H9 (cell line): ENCODE results near the gene SETBP1. TPM values are rescaled to one million over a fixed set of nuclear protein-coding genes. Genes with fewer than 3 reads are reported as not detected.

Experiments
- DNase-seq: peaks from one replicate; pipeline ENCODE4 v3.0.0-alpha.2; 2017
- H2AFZ ChIP-seq: one replicate; pipeline ENCODE4 v1.6.1; 2013; ENCODE audit warnings: mild to moderate bottlenecking, low read length, control low read depth, moderate library complexity
- H2AK5ac ChIP-seq: 2 replicates; pipeline ENCODE4 v1.6.1; 2013; ENCODE audit warnings: low read length, control low read depth, mixed read lengths; ENCODE audit not compliant: insufficient read length
- H2BK120ac ChIP-seq: one replicate; pipeline ENCODE4 v1.6.1; 2013; ENCODE audit warnings: low read depth, mild to moderate bottlenecking, low read length, control low read depth, inconsistent platforms; ENCODE audit not compliant: poor library complexity, severe bottlenecking
- H2BK12ac ChIP-seq: 2 replicates; pipeline ENCODE4 v1.6.1; 2013; ENCODE audit warnings: low read length, control low read depth, mixed read lengths, low read depth; ENCODE audit not compliant: insufficient read length
- H2BK15ac ChIP-seq: 2 replicates; pipeline ENCODE4 v1.6.1; 2013; ENCODE audit warnings: low read depth, low read length, control low read depth
- H2BK20ac ChIP-seq: one replicate; pipeline ENCODE4 v1.6.1; 2013; ENCODE audit warnings: low read depth, mild to moderate bottlenecking, low read length, control low read depth, inconsistent platforms; ENCODE audit not compliant: poor library complexity, severe bottlenecking
- H2BK5ac ChIP-seq: 2 replicates; pipeline ENCODE4 v1.6.1; 2013; ENCODE audit warnings: low read length, control low read depth, mixed read lengths; ENCODE audit not compliant: insufficient read length
- H3K14ac ChIP-seq: 2 replicates; pipeline ENCODE4 v1.6.1; 2013; ENCODE audit warnings: low read length, control low read depth; ENCODE audit not compliant: insufficient read depth
- H3K18ac ChIP-seq: 2 replicates; pipeline ENCODE4 v1.6.1; 2013; ENCODE audit warnings: low read depth, mild to moderate bottlenecking, mixed read lengths, low read length, control low read depth; ENCODE audit not compliant: insufficient read length
- H3K23ac ChIP-seq: 2 replicates; pipeline ENCODE4 v1.6.1; 2013; ENCODE audit warnings: low read length, control low read depth, mixed read lengths, low read depth; ENCODE audit not compliant: insufficient read length
- H3K23me2 ChIP-seq: 2 replicates; pipeline ENCODE4 v1.6.1; 2013; ENCODE audit warnings: low read depth, mild to moderate bottlenecking, mixed read lengths, low read length, control low read depth; ENCODE audit not compliant: insufficient read length, poor library complexity, severe bottlenecking
- H3K27ac ChIP-seq: 2 replicates; pipeline ENCODE4 v1.5.1; 2013; ENCODE audit warnings: low read length, control low read depth, mixed read lengths, low read depth; ENCODE audit not compliant: insufficient read length
- H3K27me3 ChIP-seq: 2 replicates; pipeline ENCODE4 v1.6.1; 2013; ENCODE audit warnings: low read length, control low read depth, inconsistent platforms; ENCODE audit not compliant: insufficient read depth
- H3K4ac ChIP-seq: 2 replicates; pipeline ENCODE4 v1.6.1; 2013; ENCODE audit warnings: low read depth, mild to moderate bottlenecking, control low read depth, inconsistent platforms, low read length, moderate library complexity
- H3K4me1 ChIP-seq: 2 replicates; pipeline ENCODE4 v1.6.1; 2013; ENCODE audit warnings: low read length, control low read depth, inconsistent platforms; ENCODE audit not compliant: insufficient read depth
- H3K4me2 ChIP-seq: 2 replicates; pipeline ENCODE4 v1.6.1; 2013; ENCODE audit warnings: low read length, control low read depth, mixed read lengths; ENCODE audit not compliant: insufficient read length, insufficient read depth
- H3K56ac ChIP-seq: 2 replicates; pipeline ENCODE4 v1.6.1; 2013; ENCODE audit warnings: low read depth, mild to moderate bottlenecking, mixed read lengths, low read length, control low read depth; ENCODE audit not compliant: insufficient read length
- H3K79me1 ChIP-seq: 2 replicates; pipeline ENCODE4 v1.6.1; 2013; ENCODE audit warnings: low read depth, mild to moderate bottlenecking, moderate library complexity, low read length, control low read depth, inconsistent platforms; ENCODE audit not compliant: insufficient read depth, poor library complexity, severe bottlenecking
- H3K79me2 ChIP-seq: 2 replicates; pipeline ENCODE4 v1.6.1; 2013; ENCODE audit warnings: low read length, control low read depth, inconsistent platforms; ENCODE audit not compliant: insufficient read depth
- H3K9ac ChIP-seq: 2 replicates; pipeline ENCODE4 v1.6.1; 2013; ENCODE audit warnings: low read length, control low read depth, mixed read lengths; ENCODE audit not compliant: insufficient read length; ENCODE audit errors: extremely low read depth
- H3K9me3 ChIP-seq: one replicate; pipeline ENCODE4 v1.6.1; 2013; ENCODE audit warnings: low read depth, low read length, inconsistent platforms; ENCODE audit not compliant: control insufficient read depth
- H3T11ph ChIP-seq: one replicate; pipeline ENCODE4 v1.6.1; 2013; ENCODE audit warnings: mild to moderate bottlenecking, low read length, control low read depth, inconsistent platforms
- H4K20me1 ChIP-seq: one replicate; pipeline ENCODE4 v1.6.1; 2013; ENCODE audit not compliant: control insufficient read depth, insufficient read length, insufficient read depth
- H4K5ac ChIP-seq: 2 replicates; pipeline ENCODE4 v1.6.1; 2013; ENCODE audit warnings: low read depth, mild to moderate bottlenecking, mixed read lengths, low read length, control low read depth; ENCODE audit not compliant: insufficient read length
- H4K8ac ChIP-seq: replicated peaks from 2 replicates; pipeline ENCODE4 v1.6.1; 2013; ENCODE audit warnings: low read length, control low read depth, mixed read lengths, low read depth; ENCODE audit not compliant: insufficient read length
- H4K91ac ChIP-seq: 2 replicates; pipeline ENCODE4 v1.6.1; 2013; ENCODE audit warnings: low read depth, mild to moderate bottlenecking, moderate library complexity, mixed read lengths, low read length, control low read depth; ENCODE audit not compliant: insufficient read length
- H3K27ac Mint-ChIP-seq, 3 experiments: 2 replicates in 2 of 3; 3 replicates in 1 of 3; pipeline ENCODE4 v1.8.0; 2020 to 2021; ENCODE audit warnings: mixed read lengths in 3 of 3, mild to moderate bottlenecking in 1 of 3, moderate library complexity in 1 of 3
- H3K27me3 Mint-ChIP-seq: 2 replicates; pipeline ENCODE4 v1.8.0; 2021; ENCODE audit warnings: low read depth, mild to moderate bottlenecking, moderate library complexity, mixed read lengths
- H3K36me3 Mint-ChIP-seq, 3 experiments: 2 replicates in 2 of 3; 3 replicates in 1 of 3; pipeline ENCODE4 v1.8.0; 2020 to 2021; ENCODE audit warnings: low read depth in 3 of 3, mixed read lengths in 3 of 3; ENCODE audit not compliant: insufficient read depth in 1 of 3
- H3K4me1 Mint-ChIP-seq, 2 experiments: 2 replicates each; pipeline ENCODE4 v1.8.0; 2020; ENCODE audit warnings: mixed read lengths in 2 of 2
- H3K4me3 Mint-ChIP-seq, 2 experiments: 2 replicates in 1 of 2; 3 replicates in 1 of 2; pipeline ENCODE4 v1.8.0; 2020 to 2021; ENCODE audit warnings: mild to moderate bottlenecking in 2 of 2, mixed read lengths in 2 of 2, moderate library complexity in 1 of 2
- H3K9me3 Mint-ChIP-seq, 2 experiments: 2 replicates in 1 of 2; 3 replicates in 1 of 2; pipeline ENCODE4 v1.8.0; 2020; ENCODE audit warnings: mild to moderate bottlenecking in 2 of 2, mixed read lengths in 2 of 2, moderate library complexity in 1 of 2
- CTCF ChIP-seq: fragments of 200-600 bp; sonication (generic); conservative IDR thresholded peaks from 3 replicates; pipeline ENCODE4 v1.8.0; 2021; ENCODE audit warnings: antibody characterized with exemption, mild to moderate bottlenecking
- WGBS: extraction: QIAGEN DNeasy Blood & Tissue Kit; methylation state at CpG from one replicate; pipeline ENCODE4 v1.1.7; 2013; ENCODE audit warnings: missing lambda C conversion rate, low lambda C conversion rate, mixed read lengths; ENCODE audit not compliant: insufficient read length; ENCODE audit errors: extremely low coverage; 5-methylcytosine and 5-hydroxymethylcytosine counted together
- total RNA-seq: library from RNA; stranded (reverse); gene quantifications from 2 replicates; pipeline ENCODE4 v1.2.1, GENCODE V29; 2021

The SETBP1 gene
- total RNA-seq, 1 experiment from 2014 or later = 4.6 TPM

DNA sequence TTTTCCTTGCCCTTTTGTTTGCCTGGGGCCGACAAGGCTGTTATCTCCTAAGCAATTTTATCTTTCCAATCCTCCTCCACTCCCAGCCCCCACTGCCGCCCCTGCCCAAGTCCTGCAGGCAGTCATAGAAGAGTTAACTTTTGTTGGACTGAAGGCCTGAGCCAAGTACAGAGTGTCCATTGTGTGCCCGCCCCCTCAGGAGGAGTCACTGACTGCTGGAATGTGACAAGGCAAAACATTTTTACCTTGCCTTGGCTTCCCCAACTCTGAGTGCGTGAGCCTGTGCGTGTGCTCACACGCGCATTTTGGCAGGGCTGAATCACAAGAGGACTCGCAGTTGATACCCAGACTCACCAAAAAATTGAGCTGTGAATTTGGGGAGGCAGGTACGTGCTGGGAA lies 16.2 kb downstream of the SETBP1 start:
- H4K8ac ChIP-seq = no peak overlapping the region
- peak overlapping the region in 2 of 3 experiments; percentile 11 to 24; a peak in 2 of 7 replicates for H3K27ac Mint-ChIP-seq
- H3K9ac ChIP-seq = no peak overlapping the region
- no peak overlapping the region for H2BK12ac ChIP-seq
- H2BK15ac ChIP-seq = no peak overlapping the region
- H3K79me1 ChIP-seq = peaks cover 3% of the 10 kb centered on the region
- H3K14ac ChIP-seq = no peak overlapping the region
- H3K27me3 Mint-ChIP-seq = 0 out of 2 replicates have a peak, but pooled peaks cover 1% of the 10 kb centered on the region
- H4K5ac ChIP-seq = no peak overlapping the region
- peaks cover 4% of the 10 kb centered on the region; the same call in 1 of the 2 replicates for H3K4me1 ChIP-seq
- no peak overlapping the region for H3K23ac ChIP-seq
- no peak overlapping the region for H3K4me2 ChIP-seq
- no peak for TF ChIP-seq CTCF
- no peaks in the 10 kb centered on the region for H3K9me3 Mint-ChIP-seq
- no peaks in the 10 kb centered on the region for H3K9me3 ChIP-seq
- peaks cover 0 to 6% (median 5%) of the 10 kb centered on the region in 3 experiments; a peak in 4 of 7 replicates for H3K36me3 Mint-ChIP-seq
- no peaks in the 10 kb centered on the region for H3K27me3 ChIP-seq
- H3K18ac ChIP-seq = no peak overlapping the region
- H3K56ac ChIP-seq = no peak overlapping the region
- H3K27ac ChIP-seq = no peak overlapping the region
- H4K20me1 ChIP-seq = no peaks in the 10 kb centered on the region
- no peaks in the 10 kb centered on the region for H3K79me2 ChIP-seq
- no peak overlapping the region for H2BK20ac ChIP-seq
- H3K4me3 Mint-ChIP-seq = peak overlapping the region in 1 of 2 experiments; percentile 24; a peak in 2 of 5 replicates
- peaks cover 40 to 48% of the 10 kb centered on the region in 2 experiments for H3K4me1 Mint-ChIP-seq
- peak; percentile 29 for DNase-seq
- no peak overlapping the region for H2AFZ ChIP-seq
- no peak overlapping the region for H2BK5ac ChIP-seq
- no peak overlapping the region for H3K4ac ChIP-seq
- H3K23me2 ChIP-seq = no peaks in the 10 kb centered on the region
- no peak overlapping the region for H3T11ph ChIP-seq
- WGBS = no CpG with 5 or more reads among the region's 9 CpGs
- no peak overlapping the region for H2AK5ac ChIP-seq
- H2BK120ac ChIP-seq = no peak overlapping the region
- no peak overlapping the region for H4K91ac ChIP-seq
